NCI-H524 (cell line): ENCODE measurements around the gene MDN1.
A peak's percentile ranks its signal among the peaks of the same experiment; 100 is the strongest.
"Not testable (repeated sequence)": the region's sequence is repeated elsewhere in the genome, so short reads cannot be mapped to it uniquely, and the experiment has no call there.

Experiments used
- DNase-seq, 2 experiments: peaks; one replicate each; lab custom pipeline; 2025; lab: John Stamatoyannopoulos, UW

The MDN1 gene

DNA sequence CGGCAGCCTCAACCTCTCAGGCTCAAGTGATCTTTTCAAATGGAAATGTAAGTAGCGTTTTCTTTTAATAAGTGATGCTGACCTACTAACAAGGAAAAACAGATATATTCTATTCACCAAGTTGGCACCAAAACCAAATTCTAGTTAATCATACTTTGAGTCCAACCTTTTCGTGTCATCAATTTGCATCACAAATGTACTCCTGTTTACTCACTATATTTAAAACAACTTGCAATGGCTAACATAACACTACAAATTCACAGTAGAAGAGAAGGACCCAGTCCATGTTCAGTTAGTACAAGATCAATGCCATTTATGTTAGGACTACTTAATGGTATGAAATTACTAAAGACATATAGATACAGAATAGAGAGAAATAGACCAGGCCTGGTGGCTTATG, 50.0 kb downstream of the MDN1 start:
- no peak for DNase-seq

DNA sequence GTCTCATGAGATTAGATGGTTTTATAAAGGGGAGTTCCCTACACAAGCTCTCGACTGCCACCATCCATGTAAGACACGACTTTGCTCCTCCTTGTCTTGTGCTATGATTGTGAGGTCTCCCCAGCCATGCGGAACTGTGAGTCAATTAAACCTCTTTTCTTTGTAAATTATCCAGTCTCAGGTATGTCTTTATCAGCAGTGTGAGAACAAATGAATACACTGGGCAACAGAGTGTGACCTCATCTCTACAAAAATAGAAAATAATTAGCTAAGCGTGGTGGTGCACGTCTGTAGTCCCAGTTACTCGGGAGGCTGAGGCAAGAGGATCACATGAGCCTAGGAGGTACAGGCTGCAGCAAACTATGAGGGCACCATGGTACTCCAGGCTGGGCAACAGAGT, 51.3 kb downstream of the MDN1 start:
- DNase-seq = no peak

DNA sequence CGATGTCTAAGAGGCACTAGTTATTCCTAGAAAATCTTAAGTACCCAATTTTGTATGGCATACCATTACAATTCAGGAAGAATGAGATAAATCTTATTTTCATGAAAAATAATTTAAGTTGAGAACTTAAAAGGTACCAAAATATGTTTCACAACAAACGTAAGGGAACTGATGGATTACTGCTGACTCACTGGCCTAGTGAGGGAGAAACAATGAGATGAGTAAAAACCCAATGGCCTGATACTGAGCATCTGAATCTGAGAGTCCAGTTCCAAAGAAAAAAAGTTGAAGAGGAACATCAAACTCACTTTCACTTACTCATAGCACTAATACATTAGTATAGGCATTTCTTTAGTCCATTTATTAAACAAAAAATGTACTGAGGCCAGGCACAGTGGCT, 56.0 kb downstream of the MDN1 start:
- DNase-seq = no peak

DNA sequence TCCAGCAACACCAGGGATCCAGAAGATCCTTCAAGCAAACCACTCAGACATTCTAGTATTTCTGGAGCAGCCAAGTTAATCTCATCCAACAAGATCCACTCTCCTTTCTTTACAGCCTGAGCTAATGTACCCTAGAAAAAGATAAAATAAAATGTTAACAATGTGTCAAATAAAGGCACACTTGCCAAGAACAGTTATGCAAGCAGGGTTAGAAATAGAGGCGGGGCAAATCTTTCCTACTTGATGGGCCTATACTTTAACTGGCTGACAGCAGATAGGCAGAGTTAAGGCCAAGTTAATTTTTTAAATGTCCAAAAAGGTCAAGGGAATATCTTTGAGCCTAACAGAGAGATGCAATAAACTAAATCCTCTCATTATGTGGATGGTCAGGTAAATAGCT, 60.8 kb downstream of the MDN1 start:
- no peak for DNase-seq

DNA sequence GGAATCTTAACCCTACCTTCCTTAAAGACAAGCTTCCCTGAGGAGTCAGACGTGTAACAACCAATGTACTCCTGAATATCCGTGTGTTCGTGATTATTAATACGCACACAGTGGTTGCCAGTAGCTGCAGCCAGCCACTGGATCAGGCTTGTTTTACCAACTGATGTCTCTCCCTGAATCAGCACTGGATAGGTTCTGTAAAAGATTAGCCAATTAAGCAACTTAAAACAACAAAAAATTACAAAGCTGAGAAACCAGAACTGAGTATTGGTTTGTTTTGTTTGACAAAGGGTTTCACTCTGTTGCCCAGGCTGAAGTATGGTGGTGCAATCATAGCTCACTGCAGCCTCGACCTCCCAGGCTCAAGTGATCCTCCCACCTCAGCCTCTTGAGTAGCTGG, 69.3 kb downstream of the MDN1 start:
- DNase-seq = no peak

DNA sequence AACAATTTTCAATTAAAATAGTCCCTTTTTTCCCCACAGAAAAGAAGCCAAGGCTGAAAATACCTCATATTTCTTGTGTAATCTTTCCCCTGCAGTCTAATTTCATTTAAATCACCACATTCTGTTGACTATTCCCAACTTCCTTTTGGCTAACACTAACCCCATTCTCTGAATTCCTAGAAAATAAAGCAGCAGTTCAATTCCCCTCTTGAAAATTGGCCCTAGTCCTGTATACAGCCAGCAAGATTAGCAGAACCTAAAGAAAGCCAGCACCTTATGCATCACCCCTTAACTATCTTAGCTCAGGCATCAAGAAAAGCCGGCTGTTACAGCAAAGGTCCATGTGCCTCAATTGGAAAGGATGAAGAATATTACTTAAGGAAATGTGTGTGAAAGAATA, 69.7 kb downstream of the MDN1 start:
- DNase-seq = no peak

DNA sequence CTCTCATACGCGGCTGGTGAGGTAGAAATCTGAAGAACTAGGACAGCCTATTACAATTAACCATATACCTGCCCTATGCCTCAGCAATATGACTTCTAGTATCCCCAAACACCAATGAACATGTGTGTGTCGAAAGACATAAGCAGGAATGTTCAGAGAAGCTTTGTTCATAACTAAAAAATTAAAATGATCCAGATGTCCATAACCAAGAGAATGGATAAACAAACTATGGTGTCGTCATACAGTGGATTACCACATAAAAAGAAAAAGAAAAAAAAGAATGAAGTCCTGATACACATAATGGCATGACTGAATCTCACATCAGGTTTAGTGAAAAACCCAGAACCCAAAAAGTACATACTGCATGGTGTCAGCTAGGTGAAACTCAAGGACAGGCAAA, 73.9 kb downstream of the MDN1 start:
- DNase-seq = no peak

DNA sequence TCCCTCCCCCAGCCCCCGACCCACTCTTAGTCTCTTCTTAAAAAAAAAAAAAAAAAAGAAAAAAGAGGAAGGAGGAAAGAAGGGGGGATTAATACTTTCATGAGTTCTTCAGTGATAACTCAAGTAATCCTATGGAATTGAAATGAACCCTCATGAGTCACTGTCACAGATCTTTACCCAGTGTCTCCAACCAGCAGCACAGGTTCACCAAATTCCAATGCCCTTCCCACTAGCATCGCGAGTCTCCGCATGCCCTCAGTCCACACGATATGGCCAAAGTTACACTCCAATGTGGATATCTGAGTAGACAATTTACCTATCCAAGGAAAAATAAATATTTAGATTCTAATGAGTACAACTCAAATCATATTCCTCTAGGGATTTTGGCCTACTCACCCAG, 74.5 kb downstream of the MDN1 start:
- DNase-seq = no peak

DNA sequence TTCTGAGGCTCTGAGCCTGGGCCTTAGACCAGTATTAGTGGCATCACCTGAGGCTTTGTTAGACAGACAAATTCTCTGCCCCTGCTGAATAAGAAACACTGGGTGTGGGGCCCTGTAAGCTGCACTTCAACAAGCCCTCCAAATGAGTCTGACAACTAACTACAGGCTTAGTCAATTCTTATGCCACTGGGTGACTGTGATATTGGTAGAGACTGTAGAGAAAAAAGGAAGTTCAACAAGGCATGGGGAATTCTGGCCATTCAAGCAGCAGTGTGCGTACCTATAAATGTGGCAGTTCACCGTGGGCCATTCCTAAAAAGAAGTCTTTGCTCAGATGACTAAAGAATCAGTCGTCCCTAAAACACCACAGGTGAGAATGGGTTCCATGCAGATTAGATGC, 82.7 kb downstream of the MDN1 start:
- no peak for DNase-seq

DNA sequence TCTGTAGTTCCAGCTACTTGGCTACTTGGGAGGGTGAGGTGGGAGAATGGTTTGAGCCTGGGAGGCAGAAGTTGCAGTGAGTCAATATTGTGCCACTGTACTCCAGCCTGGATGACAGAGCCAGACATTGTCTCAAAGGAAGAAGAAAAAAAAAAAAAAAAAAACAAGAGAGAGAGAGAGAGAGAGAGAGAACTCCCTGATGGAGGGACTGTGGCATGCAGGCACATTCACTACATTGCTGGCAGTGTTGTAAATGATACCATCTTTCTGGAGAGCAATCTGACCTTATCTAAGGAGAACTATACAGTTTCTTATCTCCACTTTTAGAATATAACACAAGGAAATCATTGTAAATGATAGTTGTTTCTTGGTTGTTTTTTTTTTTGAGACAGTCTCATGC, 85.1 kb downstream of the MDN1 start:
- DNase-seq = no peak

DNA sequence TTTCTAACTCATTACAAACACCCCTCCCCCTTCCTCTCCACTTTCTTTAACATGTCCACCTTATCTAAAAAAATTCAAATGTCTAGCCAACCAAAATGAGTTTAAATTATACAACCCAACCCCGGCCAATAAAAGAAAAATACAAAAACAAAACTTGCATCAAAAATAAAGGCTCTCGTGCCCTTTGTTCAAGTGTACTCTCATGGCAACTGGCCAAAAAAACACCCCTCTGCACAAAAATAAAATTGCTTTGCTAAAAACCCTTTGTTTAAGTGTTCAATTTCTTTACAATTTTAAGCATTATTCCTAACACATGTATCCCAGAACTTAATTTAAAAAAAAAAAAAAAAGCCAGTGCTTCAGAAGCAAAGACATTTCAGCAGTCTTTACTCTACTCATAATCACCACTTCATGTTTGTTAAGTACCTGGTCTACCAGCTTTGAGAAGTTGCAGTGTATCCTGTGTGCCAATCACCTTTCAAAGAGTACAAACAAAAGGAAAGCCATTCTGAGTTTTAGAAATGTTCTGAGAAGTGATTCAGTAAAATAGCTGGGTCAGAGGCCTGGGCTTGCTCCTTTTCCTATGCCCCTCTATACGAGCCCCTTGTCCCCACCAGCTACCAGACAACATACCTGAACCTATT, 87.5 kb downstream of the MDN1 start:
- DNase-seq = no peak

DNA sequence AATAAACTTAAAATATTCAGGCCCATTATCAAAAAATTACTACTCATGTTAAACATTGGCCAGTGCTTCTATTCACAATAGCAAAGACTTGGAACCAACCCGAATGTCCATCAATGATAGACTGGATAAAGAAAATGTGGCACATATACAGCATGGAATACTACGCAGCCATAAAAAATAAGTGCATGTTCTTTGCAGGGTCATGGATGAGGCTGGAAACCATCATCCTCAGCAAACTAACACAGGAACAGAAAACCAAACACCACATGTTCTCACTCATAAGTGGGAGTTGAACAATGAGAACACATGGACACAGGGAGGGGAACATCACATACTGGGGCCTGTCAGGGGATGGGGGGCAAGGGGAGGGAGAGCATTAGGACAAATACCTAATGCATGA, 88.3 kb downstream of the MDN1 start:
- DNase-seq = not testable (repeated sequence)

DNA sequence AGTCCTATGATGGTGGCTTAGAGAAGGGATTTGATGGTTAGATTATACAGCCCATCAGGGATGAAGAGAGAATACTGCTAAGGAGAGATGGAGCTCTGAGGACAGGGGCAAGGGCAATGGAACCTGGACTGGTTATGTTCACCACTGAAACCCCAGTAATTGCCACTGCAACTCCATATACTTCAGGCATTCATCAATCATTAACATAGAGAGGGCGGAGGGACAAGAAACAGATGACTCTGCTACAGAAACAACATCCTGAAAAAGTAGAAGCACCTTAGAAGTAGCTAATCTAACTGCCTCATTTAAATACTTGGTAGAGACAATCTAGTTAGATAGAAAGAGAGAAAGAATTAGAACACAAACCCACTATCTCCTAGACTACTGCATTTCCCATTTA, 89.8 kb downstream of the MDN1 start:
- DNase-seq = no peak

DNA sequence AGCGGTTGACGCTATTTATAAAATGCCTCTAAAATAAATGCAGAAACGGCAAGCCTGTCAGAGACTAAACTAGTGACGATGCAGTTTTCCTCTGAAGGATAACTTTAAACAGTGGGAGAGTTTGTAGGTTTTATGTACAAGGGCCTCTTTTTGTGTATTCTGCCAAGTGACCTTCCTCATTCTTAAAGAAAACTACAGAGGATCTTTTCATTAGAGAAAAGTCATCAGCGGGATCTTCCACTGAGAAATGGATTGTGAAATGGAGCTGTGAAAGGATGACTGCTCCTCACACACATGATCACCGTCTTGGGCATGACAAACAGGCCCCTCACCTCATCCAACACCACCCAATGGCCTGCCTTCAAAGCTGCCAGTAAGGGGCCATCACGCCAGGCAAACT, 92.1 kb downstream of the MDN1 start:
- no peak for DNase-seq

DNA sequence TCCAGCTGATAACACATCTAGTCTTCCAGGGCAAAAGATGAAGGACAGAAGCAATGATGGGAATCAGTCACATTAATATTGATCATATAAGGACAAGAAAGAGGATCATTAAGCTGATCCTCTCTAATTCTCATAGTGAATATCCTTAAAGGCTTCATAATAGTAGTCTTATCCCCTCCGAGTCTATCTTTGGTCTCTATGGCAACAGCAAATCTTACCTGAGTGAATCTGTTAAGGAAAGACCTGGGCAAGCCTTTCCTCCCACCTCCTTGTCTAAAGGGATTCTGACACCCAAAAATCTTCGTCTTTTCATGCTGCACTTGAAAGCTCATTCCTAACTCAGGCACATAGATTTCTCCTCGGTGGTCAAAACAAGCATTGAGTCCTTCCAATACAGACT, 94.6 kb downstream of the MDN1 start:
- no peak for DNase-seq

DNA sequence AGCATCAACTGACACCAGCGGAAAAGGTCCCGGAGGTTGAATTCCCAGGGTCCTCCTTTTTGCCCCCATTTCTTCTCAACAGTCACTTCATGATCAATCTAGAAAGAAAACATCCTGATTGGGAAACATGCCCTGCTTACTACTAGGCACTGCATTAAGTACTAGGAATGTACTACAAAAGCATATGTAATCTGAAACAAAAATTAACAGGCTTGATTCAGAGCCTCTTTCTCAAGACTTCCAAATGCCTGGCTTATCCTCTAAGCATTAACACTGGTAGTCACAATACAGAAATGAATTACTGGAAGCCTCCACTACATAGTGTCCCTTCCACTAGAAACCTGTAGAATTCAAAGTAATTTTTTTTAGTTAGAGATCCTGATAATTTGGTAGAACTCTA, 96.5 kb downstream of the MDN1 start:
- no peak for DNase-seq

DNA sequence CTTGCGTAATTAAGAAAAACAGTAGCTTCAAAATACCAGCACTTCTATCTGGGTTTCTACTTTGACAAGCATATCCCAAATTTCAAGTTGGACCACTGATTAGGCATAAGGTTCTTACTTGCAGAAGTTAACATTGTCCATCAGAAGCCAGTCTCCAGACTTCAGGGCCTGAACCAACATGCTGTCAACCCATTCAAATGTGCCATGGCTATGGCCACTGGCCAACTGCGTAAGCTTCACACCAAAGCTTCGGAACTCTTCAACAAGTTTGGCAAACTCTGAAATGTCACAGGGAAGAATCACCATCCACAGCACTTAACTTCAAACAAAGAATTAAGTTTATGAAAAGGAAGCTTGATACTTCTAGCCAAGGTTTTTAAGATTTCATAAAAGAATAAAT, 103.1 kb downstream of the MDN1 start:
- DNase-seq = no peak

DNA sequence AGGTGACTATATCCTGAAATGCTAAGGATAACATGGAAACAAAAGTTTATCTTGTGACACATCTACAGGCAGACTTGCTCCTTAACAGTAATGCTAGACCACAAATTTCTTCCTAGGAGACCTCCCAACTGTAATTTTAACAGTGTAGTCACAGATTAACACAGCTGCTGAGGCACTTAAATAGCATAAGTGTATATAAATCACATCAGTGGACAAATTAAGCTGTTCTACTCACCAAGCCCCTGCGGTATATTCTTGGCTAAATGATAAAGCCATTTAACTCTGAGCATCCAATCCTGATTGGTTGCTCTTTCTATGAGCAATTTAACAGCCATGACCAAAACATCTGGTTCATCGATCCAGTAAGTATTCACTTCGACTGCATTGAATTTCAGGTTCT, 107.8 kb downstream of the MDN1 start:
- DNase-seq = peak in 1 of 2 experiments; percentile 53

DNA sequence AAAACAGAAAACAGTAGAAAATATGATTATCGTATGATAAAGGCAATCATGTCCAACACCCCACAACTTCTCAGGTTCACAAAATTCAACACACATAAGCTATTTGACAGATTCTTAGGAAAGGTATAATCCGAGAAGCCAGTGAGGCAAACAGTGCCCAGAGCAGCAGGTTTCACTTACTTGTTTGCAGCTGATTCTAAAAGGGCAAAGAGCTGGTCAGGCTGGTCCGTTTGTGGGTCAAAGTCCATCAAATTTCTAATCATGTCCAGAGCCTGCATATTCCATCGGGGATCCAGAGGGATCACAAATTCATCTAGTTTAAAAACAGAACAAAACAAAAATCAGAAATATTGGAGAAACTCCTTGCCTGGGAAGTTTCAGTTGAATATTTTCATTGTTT, 111.3 kb downstream of the MDN1 start:
- DNase-seq = no peak

DNA sequence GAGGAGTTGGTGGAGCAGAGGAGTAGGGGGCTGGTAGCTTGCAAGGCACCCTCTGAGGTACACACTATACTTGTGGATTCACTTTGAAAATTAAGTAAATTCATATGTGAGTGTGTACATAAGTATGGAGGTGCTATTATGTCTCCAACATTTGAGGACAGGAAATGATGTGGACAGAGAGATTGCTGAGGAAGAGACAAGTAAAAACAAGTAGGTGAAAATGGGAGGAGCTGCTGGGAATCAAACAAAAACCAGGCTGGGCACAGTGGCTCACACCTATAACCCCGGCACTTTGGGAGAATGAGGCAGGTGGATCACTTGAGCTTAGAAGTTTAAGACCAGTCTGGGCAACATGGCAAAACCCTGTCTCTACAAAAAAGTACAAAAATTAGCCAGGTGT, 111.8 kb downstream of the MDN1 start:
- no peak for DNase-seq

DNA sequence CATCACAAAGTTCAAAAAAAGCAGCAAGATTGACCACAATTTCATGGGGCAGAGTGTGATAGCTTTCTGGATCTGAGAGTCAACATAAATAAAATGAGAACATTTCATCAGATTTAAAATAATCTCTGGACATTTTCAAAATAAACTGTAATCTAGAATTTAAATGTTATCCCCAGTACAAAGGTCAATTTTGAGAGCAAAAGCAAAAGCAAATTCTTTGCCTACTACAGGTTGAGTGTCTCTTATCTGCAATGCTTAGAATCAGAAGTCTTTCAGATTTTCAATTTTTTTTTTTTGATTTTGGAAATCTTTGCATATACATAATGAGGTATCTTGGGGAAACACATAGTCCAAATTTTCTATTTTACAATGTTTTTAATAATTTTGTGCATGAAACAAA, 113.5 kb downstream of the MDN1 start:
- DNase-seq = no peak

DNA sequence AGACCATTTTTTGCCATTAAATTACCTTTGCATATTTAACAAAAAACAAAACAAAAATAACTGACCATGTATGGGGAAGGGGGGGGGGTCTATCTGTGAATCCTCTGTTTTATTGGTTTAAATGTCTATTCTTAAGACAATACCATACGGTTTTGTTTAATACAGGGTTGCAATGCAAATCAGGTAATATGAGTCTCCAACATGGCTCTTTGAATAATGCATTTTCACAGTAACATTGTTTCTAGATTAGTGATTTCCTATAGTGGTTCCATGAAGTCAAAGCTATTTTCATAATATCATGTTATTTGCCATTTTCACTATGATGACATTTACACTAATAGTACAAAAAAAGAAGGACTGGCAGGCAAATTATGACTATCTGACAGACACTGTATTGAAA, 116.3 kb downstream of the MDN1 start:
- no peak for DNase-seq

DNA sequence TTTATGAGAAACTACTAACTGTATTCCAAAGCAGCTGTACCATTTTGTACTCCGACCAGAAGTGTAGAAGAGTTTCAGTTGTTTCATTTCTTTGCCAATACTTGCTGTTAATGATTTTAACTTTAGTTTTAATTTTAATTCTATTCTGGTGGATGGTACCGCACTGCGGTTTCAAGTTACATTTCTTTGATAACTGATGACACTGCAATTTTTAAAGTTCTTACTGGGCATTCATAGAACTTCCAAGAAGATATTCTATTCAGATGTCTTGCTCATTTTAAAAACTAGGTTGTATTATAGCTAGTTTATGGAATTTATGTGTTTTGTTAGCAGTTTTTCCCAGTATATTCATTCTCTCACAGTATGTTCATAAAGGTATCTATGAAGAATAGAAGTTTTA, 117.2 kb downstream of the MDN1 start:
- no peak for DNase-seq

DNA sequence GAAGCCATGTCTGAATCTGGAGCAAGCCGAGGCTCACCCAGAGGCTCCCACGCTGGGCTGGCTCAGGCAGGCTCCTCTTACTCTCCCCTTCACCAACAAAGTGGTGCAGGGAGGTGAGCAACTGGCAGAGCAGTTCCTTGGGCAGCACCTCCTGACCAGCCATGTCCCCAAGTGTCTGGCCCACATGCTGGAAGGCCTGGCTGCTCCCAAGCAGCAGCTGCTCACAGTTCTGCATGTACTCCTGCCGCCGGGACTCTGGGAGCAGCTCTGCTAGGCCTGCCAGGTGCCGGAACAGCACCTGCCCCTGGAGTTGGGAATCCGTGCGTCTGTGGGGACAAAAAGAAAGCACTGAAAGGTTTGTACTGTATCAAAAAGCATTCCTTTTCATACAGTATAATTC, 123.9 kb downstream of the MDN1 start:
- no peak for DNase-seq

DNA sequence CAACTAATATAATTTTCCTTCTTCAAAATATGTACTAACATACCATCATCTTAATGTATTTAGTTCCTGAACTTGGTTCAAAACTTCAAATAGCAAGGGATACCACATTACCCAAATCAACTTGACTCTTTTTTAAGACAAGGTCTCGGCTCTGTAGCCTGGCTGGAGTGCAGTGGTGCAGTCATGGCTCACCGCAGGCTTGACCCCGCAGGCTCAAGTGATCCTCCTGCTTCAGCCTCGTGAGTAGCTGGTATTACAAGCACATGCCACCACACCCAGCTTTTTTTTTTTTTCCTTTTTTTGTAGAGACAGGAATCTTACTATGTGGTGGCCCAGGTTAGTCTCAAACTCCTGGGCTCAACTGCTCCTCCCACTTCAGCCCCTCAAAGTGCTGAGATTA, 125.2 kb downstream of the MDN1 start:
- DNase-seq = no peak
